GM15510 (cell line): ENCODE data around the gene HPCAL1.

Experiments used
- POLR2A ChIP-seq: IDR thresholded peaks from 3 replicates; pipeline ENCODE4 v1.6.1; 2011; ENCODE audit warnings: borderline replicate concordance; ENCODE audit not compliant: insufficient read length; ENCODE audit errors: extremely low read depth

The HPCAL1 gene

DNA sequence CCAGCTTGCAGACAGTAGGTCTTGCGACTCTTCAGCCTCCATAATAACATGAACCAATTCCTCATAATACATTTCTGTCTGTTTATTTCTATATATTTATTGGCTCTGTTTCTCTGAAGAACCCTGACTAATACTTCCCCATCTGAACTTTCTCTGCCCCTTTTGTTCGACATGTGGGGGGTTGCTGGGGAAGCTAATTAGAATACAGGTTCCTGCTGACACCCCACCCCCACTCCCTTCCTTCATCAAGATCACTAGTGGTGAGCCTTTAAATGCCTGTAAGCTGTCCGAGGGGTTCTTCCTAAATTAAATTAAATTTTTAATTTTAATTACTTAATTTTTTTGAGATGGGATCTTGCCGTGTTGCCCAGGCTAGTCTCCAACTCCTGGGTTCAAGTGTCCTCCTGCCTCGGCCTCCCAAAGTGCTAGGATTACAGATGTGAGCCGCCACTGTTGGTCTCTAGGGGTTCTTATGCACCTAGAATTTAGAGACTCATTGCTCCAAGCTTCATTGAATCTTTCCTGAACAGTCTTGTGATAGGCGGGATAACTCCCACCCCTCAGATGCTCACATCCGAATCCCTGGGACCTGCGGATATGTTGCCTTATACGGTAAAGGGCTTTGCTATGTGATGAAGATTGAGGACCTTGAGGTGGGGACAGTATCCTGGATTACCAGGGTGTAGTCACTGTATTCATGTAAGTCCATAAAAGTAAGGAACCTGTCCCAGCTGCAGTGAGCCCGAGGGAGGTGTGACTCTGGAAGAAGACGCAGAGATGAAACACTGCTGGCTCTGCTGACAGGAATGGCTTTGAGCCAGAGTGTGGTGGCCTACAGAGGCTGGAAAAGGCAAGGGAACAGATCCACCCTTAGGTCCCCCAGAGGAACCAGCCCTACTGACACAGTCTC, 26.2 kb downstream of the HPCAL1 start:
- TF ChIP-seq POLR2A, result no peak

- no peak for TF ChIP-seq POLR2A
These were observed 26.8 kb downstream of the HPCAL1 start for GRCh38 chr2:10329580-10329879.

DNA sequence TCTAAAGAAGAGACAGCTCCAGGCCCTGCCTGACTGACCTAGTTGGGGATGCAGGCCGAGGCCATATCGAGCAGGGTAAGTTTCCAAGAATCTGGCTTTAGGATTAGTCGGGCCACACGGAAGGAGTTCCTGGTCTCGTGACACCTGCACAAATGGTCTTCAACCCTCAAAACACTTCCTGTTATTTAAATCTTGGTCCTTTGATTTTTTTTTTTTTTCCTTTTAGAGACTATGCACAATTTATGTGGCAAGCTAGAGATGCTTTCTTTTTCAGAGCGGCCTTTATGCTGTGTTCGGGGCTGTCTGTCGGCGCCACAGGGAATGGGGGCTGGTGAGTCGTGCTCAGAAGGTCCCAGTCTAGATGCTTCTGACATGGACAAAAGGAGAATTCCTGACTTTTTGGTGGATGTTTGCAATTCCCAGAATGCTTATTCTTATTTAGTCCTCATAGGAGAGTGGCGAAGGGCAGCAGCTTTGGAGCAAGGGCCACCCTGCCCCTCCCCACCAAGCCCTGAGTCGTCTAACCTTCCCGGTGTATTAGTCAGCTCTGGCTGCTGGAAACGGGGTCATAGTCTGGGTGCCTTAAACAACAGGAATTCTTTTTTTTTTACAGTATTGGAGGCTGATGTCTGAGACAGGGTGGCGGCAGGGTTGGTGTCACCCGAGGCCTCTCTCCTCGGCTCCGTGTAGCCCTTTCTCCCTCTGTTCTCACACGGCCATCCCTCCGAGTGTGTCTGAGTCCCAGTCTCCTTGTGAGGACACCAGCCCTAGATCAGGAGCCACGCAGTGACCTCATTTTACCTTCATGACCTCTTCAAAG, 27.4 kb downstream of the HPCAL1 start:
- no peak for TF ChIP-seq POLR2A

DNA sequence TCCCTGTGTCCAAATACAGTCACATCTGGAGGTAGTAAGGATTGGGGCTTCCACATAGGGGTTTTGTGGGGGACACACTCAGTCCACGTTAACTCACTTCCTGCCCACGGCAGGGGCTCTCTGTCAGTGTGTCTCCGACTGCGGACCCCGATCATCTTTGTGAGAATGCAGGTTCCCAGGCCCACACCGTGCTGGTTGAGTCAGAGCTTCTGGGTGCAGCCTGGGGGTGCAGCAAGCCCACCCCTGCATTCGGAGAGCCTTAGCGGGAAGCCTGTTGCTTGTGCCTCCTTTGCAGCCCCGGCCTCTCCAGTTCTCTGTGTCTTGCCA, 28.0 kb downstream of the HPCAL1 start:
- TF ChIP-seq POLR2A, result no peak

DNA sequence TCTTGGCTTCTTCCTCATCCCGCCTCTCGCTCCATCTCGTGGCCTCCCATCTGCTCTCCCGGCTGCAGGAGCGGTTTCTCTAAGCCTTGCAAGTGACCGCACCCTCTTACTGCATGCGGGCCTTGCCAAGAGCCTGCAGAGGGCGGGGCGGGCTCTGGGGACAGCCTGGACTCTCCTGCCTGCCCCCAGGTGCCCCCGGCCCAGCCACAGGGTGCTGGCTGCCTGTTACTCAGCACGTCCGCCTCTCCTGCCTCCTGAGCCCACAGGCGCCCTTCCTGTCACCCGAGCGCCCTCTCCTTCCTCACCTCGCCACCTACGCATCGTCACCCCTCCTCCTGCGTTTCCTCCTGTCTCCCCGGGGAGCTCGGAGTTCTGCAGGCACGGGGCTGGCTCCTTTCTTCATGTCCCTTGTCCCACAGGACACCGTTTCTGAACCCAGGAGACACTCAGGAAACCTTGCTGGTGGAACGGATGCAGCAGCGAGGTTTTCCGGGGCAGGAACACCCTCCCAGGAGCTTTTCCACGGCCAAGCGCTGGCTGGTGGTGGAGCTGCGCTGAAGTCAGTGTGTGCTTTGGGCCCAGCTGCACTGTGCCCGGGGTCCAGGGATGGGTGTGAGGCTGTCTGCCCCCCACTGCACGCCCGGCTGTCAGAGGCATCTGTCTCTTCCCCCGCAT, 28.5 kb downstream of the HPCAL1 start:
- no peak for TF ChIP-seq POLR2A

GRCh38 chr2:10331702-10332401, 29.1 kb downstream of the HPCAL1 start:
- no peak for TF ChIP-seq POLR2A

DNA sequence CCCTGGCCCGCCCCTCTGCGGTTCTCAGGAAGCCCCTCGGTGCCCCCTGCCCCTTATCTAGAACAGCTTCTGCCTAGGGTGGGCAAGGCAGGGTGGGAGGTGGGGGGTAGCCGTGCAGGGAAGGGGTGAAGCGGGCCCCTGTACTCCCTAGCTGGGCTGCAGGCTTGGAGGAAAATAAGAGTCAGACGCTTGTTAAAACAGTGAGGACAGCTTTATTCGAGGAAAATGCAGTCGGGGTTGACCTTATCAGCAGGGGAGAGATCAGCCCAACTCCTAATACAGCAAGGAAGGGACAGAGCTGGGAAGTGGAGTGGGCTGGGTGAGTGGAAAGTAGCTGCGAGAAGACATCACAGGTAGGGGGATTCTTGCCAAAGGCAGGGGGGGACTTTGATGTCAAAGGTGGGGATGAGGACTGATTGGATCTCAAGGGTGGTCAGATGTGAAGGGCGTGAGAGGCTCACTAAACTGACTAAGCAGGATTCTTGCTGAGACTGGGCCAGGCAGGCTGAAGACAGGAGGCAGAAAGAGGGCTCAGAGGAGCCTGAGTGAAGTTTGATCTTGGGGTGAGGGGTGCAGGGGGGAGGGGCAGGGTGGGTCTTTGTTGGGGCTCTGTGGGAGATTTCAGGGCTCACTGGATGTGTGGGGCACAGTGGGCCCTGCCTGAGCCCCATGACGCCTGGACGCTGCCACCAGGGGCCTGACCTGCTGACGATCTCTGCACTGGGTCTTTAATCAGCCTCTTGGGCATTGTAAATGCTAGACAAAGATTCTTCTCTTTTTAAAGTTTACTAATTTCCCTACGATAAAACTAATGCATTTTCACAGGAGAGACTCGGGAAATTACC, 29.9 kb downstream of the HPCAL1 start:
- no peak for TF ChIP-seq POLR2A

GRCh38 chr2:10333247-10333613, 30.5 kb downstream of the HPCAL1 start:
- TF ChIP-seq POLR2A, result no peak

- TF ChIP-seq POLR2A, result no peak
These were observed 31.3 kb downstream of the HPCAL1 start for GRCh38 chr2:10333966-10334365.

DNA sequence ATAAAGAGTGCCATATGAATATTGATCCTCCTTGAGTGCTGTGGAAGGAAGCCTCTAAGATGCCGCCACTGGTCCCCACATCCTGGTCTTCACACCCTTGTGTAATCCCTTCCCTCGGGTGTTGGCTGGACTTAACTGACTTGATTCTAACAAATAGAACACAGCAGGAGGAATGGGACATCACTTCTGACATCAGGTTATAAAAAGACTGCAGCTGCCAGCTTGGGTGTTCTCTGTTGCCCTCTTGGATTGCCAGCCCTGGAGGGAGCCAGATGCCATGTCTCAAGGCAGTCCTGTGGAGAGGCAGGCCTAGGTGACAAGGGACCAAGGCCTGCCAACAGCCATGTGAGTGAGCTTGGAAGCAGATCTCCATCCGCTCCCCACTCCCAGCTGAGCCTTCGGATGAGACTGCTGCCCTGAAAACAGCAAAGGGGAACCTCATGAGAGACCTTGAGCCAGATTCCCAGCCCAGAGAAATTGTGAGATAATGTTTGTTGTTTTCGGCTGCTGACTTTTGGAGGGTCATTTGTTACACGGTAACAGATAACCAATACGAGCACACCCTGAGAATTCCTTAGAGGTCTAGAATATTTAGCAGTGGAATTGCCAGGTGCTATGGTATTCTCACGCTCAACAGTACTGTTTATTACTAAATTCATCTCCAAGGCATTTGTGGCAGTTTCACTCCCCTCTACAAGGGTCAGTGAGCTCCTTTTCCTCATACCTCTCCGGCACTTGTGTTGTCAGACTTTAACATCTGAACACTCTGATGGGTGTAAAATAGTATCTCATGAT, 32.5 kb downstream of the HPCAL1 start:
- TF ChIP-seq POLR2A, result no peak

- no peak for TF ChIP-seq POLR2A
These were observed 33.6 kb downstream of the HPCAL1 start for GRCh38 chr2:10336283-10336682.

- TF ChIP-seq POLR2A, result no peak
These were observed 35.0 kb downstream of the HPCAL1 start for GRCh38 chr2:10337449-10338269.
